NCI-H1092 treated with DMSO at 0.1 percent for 48 hours (cell line): ENCODE data around the gene COL23A1.

Source experiments
- DNase-seq: peaks from one replicate; lab custom pipeline; 2025; lab: John Stamatoyannopoulos, UW

COL23A1 gene

DNA sequence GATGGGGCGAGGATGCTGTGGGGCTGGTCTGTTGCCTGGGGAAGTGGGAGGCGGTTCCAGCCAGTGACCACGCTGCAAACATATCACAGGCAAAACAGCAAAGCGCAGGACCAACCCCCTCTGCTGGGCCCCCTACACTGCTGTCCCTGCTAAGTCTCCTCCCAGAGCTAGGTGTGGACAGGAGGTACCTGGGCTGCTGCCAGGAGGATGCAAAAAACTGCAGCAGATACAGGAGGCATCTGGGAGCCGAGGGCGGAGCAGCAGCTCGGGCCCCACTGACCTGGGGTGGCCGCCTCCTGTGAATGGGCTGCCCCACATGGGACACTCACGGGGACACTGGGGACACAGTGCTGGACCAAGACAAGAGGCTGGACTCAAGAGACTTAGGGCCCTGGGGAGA is 309.6 kb downstream of the COL23A1 start:
- DNase-seq, result no peak

DNA sequence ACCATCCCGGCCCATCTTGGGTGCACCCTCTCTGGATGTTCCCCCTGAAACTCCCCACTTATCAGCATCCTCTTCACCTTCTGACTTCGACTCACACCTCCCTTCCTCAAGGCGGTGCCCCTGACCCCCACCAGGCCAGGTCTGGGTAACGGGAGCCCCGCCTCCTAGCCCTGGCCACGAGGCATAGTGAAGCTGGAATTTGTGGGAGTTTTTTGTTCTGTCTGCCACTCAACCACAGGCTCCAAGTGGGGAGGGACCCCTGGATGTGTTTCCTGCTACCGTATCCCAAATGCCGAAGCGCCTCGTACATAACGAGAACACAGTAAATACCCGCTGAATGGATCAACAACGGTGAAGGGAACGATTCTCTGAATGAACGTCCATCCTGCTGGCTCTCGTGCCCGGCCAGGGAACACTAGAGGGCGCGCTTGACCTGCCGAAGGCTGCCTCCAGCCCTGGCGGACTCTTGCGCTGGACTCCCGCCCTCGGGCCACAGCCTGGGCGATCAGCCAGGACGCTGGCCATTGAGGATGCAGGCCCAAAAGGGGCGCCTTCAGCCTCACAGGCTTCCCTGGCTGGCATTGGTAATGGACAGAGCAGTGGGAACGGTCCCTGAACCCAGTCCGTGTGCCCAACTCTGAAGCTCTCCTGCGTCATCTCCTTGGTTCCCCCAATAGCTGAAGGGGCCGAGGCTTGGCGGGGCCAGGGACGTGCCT is 310.3 kb downstream of the COL23A1 start:
- DNase-seq, result peak; percentile 54

DNA sequence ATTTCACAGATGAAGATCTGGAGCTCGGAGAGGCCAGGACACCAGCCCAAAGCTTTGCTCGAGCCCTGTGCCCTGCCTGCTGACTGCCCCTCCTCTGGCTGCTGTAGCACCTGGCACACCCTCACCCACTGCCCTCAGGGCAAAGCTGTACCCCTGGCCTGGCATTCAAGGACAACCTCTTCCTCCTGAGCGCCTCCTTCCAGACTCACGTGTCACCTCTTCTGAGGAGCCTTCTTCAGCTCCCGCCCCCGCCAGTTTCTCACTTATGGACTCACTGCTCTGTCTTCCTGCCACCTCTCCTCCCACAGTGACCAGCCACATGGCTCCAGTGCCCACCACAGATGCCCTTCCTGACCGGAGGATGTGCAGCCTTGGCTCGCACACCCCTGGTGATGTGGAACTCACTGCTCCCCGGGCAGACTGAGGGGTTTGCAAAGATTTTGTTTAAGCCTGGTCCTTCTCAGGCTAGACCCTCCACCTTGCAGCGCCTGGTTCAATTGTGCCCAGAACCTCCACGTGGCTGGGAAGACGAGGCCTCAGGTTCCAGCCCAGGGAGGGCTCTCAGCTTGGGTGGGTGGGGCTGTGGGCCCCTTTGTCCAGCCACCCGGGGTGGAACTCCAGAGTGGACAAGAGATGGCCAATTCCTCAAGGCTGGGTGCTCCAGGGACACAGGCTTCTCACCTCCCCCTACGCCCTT is 311.0 kb downstream of the COL23A1 start:
- no peak for DNase-seq

DNA sequence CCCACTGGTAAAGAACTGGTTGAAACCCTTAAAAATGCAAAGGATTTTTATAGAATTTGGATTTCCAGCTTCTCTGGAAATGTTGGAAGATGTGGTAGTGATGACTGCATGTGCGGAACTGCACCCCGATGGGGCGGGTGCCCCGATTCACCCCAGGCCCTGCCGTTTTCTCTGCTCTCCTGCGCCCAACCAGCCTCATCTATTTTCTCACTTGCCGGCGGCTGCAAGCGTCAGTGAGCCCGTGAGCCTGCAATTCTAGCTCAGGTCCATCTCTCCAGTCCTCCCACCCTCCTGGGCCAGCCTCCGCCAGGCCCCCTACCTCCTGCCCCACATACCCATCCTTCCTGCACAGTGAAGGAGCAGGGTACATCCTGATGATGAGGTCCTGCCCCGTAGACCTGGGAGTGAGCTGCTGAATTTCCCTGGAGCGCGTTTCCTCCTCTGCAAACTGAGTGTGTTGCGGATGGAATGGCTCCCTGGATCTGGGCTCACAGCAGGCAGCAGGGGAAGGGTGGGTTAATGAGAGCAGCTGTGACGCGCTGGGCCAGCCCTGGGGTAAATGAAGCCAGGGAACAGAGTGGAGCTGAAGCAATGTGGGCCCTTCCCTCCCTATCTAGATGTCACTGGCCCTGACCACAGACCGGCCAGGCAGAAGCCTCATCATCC is 311.7 kb downstream of the COL23A1 start:
- DNase-seq, result no peak

DNA sequence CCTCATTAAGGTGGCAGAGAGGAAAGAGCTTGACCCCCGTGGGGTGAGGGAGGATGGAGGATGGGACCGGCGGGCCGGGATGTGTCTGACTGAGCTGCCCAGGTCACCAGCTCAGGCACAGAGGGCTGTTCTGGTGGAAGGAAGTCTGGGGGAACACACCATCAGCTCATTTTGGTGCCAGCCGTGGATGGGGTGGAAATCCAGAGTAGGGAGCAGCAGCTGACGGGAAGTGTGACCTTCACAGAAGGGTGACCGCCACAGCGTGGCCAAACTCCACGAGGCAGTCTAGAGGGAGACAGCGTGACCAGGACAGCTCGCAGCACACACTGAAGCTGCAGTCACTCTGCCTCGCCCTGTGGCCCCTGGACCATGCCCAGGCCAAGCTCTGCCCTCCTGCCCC is 312.3 kb downstream of the COL23A1 start:
- DNase-seq, result no peak

DNA sequence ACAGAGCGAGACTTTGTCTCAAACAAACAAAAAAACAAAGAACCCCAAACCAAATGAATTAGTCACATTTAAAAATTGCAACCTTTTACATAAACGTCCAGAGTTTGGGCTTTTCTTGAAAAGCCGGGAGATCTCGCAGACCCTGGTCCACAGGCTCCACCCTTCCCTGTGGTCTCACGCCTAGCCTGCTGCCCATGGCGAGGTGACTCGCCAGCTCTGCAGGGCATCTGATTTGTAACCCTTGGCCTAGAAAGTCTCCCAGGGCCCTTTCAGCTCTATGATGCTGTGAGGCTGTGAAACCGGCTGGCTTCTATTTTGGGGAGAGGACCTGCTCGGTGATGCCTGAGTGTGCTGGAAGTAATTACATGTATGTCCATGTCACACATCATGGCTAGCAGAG is 312.8 kb downstream of the COL23A1 start:
- DNase-seq, result no peak

DNA sequence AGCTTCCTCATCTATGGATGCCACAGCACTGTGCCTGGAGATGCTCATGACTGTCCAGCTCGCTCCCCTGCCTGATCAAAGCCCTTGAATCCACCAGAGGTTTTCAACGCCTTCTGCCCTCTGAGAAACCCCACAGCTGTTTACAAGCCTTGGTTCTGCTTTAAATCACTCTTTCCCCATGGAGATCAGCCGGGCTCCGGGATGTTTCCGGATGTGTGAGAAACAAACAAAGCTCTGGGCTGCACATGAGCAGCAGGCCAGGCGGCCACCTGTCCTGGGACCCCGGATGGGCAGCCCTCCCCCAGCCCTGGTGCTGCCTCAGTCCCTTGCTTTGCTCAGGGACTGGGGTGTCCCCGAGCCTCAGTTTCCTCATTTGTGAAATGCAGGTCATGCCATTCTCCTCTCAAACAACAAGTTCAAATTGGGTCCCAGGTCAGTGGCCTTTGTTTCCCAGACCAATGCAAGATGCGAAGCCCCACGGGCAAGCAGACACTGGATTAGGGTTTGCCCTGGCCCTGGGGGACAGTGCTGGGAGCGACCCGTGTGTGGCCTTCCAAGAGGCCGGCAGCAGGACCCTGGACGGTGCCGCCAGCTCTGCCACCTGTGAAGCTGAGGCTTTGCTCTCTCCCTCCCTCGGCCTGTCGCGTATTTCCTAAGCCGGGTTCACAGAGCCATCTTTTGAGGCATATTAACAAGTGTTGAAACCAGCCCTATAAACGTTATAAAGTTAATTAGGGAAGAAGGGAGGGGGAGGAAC is 315.2 kb downstream of the COL23A1 start:
- DNase-seq, result no peak

DNA sequence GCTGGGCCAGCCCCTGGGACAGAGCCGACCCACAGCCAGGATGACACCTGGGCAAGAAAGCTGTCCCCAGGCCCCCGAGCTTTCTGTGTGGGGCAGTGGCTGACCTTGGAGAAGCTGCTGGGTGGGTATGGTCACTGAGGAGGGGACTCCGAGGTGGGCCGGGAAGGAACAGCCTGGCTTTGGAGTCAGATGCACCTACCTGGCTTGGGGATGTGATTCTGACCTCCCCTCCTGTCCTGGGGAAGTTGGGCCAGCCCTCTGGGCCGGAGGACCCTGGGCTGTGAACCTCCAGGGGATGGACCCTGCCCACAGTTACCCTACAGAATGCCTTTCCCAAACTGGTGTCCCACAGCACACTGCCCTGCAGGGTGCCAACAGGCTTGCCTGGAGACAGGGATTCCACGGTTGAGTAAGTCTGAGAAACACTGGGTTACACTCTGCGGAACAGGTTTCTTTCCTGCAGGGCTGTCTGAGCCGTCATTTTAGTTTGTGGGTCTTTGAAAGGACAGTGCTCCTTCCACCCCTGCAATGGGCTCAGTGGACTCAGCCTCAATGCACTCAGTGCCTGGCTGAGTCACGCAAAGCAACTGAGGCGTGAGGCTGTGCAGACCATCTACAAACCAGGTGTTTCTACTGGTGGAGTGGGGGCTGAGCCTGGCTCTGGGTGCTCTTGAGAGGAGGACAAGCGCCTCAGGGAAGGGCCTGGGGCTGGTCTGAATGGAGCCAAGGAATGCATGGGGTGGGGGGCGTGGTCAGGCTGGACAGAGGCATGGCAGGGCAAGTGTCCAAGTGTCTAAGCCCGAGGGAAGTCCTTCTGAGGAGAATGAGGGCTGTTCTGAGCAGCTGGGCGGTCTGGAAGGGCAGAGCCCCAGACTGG is 316.3 kb downstream of the COL23A1 start:
- DNase-seq, result no peak

DNA sequence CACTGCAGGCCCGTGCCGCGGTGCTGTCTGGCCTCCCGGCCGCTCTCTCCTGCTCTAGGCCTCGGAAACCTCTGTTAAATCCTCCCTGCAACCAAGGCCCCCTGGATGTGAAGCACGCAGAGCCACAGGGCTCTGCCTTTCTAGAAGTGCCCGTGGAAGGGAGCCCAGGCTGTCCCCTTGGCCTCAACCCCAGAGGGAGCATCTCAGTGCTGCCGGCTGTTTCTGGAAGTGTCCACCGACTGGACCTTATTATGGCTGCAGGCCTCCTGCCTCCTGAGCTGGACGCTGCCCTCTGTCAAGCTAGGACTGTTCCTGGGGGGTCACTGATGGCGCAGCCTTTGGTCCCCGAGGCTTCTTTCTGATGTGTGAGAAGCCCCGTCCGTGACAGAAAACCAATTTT is 317.2 kb downstream of the COL23A1 start:
- DNase-seq, result no peak

DNA sequence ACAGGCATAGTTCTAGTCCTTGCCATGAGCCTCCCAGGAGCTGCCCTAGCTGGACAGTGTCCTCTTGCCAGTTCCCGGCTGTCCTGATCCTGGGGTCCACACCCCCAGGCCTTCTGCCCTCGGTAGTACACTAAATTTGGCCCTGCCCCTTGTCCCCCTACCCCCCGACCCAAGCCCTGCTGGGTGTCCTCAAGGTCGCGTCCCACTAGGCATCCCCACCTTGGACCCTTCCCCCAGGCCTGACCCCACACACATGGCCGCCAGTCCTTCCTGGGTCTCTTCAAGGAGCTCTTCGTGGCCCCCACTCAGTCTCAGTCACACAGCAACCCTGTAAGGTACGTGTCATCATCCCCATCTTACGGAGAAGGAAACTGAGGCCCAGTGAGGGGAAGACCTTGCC is 317.6 kb downstream of the COL23A1 start:
- DNase-seq, result no peak

DNA sequence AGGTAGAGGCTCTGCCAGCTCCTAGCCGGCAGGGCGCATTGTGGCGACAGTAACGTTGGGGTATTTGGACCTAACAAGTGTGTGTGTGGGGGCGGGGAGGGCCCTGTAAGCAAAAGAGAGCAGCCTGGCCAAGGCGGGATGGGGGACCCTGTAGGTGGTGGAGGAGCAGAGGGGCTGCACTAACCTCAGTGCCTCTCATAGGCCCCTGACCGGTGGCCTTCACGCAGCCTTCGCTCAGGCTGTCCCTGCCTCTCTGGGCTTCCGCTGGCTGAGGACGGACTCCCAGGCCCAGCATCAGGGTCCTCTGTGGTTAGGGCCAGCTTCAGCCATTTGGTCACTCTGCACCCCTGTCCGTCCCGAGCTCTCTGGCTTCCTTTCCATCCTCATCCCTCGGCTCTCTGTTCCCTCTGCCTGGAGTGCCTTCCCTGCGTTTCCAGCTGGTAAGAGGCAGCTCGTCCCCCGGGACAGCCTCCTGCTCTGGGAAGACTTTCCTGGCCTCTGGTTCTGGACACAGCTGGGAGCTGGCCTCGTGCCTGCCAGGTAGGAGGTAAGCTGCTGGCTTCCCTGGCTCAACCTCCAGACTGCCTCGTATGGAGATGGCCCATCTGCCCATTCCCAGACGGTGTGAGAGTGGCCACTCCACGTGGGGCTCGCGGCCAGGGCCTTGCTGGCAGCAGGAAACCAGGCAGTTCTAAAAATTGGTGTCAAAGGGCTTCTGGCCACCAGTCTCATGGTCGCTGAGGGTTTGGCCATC is 318.3 kb downstream of the COL23A1 start:
- DNase-seq, result no peak

DNA sequence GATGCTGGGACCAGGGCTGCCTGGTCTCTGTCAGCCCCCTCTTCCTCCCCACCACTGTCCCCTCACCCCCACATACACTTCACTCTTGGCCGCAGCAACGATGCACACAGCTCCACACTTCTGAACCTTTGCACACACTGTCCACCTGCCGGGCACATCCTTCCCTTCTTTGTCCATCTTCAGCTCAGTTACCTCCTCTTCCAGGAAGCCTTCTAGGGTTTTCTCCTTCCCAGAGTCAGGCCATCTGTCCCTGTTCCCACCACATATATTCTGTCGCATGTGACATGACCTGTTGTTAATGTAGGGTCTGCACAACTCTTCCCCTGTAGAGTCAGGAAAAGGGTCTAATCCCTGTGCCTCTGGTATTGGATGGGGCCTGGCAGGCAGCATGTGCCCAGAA is 319.0 kb downstream of the COL23A1 start:
- DNase-seq, result no peak

DNA sequence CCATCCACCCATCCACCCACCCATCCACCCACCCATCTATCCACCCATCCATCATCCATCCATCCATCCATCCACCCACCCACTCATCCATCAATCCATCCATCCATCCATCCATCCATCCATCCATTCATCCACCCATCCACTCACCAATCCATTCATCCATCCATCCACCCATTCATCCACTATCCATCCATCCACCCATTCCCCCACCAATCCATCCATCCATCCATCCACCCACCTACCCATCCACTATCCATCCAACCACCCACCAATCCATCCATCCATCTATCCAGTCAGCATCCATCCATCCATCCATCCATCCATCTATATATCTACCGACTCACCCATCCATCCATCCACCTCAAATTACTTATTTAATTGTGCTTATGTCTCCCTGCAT is 320.7 kb downstream of the COL23A1 start:
- DNase-seq, result no peak

DNA sequence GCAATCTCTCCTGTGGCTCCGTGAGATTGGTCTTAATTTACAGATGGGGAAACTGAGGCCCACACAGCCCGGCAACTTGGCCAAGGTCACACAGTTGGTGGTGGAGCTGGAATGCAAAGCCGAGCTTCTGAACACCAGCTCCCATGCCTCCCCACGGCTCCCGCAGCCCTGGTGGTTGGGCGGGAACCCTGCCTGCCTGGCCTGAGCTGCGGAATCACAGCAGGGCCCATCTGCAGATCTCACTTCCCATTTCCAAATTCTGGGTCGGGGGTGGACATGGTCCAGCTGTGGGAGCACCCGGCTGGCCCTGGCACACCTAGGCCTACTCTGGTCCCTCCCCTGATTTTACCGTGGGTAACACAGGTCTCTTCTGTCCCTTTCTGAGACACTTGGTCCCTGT is 322.3 kb downstream of the COL23A1 start:
- DNase-seq, result no peak

DNA sequence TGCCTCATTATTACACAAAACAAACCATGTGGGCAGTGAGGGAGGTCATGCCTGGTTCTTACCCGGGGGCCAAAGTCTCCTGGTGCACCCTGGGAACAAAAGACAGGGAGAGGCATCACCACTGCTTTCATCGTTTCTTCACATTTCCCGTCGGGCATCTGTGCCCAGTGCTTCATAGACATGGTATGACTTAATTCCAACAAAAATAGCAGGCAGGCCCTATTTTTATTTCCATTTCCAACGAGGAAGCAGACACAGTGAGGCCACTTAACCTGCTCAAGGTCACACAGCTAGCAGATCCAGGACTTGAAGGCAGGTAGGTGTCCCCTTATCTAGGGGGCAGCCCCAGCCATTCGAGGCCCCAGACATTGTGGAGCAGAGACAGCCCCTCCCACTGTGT is 322.9 kb downstream of the COL23A1 start:
- DNase-seq, result no peak

DNA sequence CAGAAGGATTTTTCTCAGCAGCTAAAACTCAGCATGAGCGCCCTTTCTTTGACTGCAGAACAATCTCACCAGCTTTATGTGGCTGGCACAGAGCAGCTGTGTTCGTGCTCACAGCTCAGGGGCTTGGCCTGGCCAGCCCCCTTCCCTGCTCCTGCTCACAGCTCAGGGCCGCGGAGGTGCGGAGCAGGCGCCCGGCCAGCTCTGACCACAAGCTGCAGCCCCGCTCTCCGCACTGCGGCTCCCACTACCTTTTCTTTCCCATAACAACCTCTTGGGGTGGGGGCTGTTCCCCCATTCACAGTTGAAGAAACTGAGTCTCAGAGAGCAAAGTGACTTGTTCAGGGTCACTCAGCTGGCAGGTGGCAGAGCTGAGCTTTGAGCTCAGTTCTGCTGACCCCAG is 323.6 kb downstream of the COL23A1 start:
- no peak for DNase-seq

DNA sequence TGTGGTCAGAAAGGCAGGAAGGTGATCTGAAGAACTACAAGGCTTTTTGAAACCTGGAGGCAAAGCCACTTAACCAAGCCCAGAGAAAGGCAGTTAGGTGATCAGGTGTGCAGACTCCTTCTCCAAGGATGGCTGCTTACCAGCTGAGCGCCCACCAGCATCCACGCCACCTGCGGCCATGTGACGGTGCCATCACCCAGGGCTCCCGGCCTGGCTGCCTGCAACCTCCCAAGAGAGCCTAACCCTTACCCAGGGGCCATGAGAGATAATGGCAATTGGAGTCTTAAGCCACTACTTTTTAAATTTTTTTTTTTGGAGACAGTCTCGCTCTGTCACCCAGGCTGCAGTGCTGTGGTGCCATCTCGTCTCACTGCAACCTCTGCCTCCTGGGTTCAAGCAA is 324.4 kb downstream of the COL23A1 start:
- no peak for DNase-seq

DNA sequence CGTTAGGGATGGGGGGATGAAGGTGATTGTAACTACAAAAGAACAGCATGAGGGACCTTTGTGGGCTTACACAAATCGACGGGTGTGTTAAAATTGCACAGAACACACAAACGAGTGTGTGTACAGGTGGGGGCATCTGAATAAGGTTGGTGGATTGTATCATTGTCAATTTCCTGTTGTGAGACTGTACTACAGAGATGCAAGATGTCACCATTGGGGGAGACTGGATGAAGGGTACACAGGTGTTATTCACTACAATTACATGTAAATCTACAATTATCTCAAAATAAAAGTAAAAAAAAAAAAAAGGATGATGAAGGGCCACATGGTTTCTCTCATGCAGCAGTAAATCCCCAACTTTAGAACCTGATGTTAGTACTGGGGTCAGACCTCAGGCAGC is 326.1 kb downstream of the COL23A1 start:
- no peak for DNase-seq

DNA sequence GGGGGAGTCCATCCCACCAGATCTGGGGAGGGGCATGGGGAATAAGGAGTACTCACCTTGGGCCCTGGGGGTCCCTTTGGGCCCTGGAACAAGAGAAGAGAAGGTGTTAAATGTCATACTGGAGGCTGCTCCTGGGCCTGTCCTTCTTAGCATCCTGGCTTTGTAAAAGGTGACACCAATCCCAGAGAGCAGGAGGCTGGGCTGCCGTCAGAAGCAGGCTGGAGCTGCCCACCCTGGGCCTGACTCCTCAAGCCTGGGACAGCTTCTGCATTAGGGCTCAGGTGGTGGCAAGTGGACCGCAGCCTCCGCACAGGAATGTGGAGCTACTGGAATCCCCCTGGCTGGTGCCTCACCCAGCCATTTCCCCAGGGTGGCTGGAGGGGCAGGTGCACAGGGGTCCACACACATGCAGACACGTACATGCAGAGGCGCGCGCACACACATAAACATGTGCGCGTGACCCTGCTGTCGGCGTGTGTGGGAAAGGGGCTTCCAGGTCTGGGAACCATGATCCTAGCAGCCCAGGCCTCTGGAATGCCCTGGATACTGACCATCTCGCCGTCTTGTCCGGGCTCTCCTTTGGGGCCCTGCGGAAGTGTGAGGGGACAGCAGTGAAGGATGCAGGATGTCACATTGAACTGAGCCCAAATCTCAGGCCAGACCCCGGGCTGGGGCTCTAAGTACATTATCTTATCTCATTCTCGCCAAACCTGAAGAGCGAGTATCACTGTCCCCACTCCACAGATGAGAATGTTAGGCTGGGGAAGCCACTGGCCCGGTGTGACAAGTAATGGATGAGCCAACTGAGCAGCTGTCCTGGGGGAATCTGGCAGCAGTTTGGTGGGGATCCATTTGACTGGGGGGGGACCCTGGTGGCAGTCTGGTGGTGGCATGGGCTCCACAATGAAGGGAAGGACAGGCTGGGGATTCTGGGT is 328.3 kb downstream of the COL23A1 start:
- no peak for DNase-seq
